Dermis microvascular lymphatic vessel endothelial cell (primary cell): Measurements from ENCODE around the gene SFRP4. TPM values are rescaled to one million over a fixed set of nuclear protein-coding genes. Genes with fewer than 3 reads are reported as not detected.

Experiments
- DNase-seq, 2 donors: peaks; one replicate each; pipeline versions ENCODE4 v3.0.0 to v3.0.0-alpha.2; 2010; ENCODE audit warnings: low read depth in 2 of 2
- total RNA-seq: library from RNA; depleted of rRNA; stranded (reverse); fragments of >200 nt; gene quantifications from 2 replicates; pipeline ENCODE4 v1.2.1, GENCODE V29; 2014

Gene SFRP4
- total RNA-seq, 1 donor from 2014 or later, result not detected

DNA sequence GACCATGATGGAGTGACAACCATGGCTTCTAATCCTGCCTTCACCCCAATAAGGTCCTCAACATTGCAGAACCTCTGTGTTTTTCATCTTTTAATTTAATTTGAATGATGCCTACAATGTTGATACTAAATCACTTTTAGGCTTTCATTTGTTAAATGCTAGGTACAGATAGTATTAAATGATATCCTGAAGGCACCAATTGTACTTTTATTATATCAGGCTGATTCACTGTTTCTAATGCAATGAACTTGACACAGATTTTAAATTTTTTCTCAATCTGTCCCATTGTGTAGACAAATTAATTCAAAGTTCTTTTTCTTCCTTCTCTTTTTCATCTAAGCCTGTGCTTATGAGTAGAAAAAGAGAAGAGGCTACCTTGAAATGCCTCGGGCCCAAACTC is 9.0 kb upstream of the SFRP4 start:
- no peak for DNase-seq

DNA sequence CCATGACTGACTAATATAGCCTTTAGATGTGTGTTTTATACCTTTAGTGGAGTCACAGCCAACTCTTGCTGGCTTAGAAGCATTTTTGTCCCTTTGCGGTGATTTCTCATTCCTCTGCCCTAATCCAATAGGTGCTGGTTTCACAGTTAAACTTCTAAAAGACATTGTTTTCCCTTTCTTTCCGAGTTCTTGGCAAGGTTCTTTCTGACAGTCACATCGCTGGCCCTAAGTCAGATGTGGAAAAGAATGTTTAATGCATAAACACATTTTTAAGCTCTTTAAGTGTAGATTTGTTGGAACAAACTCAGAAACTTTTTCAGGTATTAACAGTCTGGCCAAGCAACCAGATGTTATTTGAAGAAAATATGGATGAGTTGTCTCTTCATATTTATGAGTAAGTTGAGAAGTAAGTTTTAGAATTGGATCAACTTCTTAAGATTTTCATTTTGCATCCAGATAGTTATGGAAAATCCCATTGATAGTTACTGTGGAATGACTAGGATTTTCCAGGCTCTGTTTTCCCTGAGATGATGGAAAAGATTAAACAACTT is 7.9 kb upstream of the SFRP4 start:
- DNase-seq, result no peak

DNA sequence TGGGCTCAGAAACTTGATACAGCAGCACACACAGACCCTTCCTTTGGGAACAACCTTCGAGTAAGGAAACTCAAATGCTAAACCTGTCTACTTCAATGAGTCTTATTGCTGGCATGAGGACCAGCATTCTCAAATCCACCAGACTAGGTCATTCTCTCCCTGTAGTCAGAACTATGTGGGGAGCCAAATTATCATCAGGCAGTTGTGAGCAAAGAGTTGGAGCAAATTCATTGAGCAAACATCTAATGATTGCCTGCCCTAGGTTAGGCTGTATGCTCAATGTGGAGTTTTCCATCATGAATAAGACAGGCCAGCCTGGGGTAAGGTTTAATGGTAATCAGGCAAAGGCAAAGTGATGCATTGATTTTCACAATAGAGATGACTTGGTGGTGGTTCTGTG is 7.4 kb upstream of the SFRP4 start:
- no peak for DNase-seq

- DNase-seq, result no peak
These were observed 5.3 kb upstream of the SFRP4 start for GRCh38 chr7:37921876-37922275.

GRCh38 chr7:37920849-37921805 is 4.5 kb upstream of the SFRP4 start:
- DNase-seq, result no peak

DNA sequence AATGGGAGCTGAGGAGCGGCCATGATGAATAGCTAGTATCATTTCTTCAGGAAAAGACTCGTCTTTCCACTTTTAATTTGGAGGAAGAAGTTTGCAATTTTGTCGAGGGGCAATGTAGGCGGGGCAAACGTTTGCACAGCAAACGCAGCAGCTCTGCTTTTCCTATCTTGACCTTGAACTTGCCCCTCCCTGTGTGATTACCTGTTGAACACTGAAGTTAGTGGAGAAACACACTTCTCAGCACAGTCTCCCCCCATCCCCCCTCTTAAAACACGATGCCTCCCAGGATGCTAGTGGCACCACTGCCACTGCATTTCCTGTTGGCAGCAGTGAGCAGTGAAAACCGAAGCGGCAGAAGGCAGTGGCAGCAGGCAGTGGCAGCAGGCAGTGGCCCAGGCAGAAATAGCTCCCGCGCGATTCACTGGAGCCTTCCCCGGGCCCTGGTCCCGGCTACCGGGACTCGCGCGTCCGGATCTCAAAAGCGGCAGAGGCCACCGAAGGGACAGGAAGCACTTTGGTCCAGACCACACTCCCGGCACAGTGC is 3.8 kb upstream of the SFRP4 start, which contains the start of gene EPDR1:
EPDR1 (plus strand) TSS at position 336 of the 544 bp plus-strand sequence. CDS start 300 bp downstream, outside the sequence.
- no peak for DNase-seq

DNA sequence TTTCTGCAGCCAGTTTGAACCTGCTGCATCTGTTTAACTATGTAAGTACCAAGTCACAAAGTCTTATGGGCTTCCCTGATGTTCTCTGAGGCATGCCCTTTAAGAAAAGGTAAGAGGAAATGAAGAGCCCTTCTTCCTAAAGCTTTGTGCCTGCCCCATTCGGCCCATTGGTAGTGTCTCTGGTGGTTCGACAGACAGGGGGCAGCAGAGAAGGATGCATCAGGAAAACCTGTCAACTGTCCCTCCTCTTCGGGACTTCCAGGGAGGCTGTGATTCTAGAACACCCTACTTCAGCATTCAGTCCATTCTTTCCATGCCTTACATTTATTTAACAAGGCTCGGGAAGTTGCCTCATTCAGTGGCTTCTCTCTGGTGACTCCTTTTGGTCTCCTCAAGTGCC is 1.9 kb upstream of the SFRP4 start:
- no peak for DNase-seq

- DNase-seq, result no peak
These were observed 472 bp downstream of the SFRP4 start for GRCh38 chr7:37916017-37916672.

GRCh38 chr7:37915438-37915837 is 1.2 kb downstream of the SFRP4 start:
- no peak for DNase-seq

GRCh38 chr7:37912756-37913155 is 3.9 kb downstream of the SFRP4 start:
- no peak for DNase-seq

DNA sequence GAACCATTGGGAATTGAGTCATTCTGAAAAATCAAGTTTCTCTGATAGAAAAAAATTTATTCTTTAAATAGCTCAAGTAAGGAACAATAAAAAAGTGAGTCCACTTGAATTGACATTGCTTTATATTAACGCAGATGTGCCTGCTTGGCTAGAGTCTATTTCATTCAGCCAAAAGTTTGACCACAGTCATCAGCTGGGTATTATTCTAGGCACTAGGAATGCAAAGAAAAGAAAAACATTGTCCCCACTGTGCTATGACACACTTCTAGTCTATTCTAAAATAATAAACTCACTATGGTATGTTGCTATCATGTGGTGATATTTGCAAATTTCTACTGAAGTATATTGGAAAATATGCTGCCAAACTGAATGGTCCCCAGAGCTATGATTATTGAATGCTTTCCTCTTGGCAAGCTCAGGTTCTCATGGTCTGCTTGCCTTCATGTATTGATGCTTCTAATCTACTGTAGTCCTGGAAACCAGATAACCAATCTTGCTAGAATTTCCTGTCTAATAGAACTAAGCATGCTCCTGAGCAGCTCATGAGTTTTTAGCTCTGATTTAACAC is 8.3 kb downstream of the SFRP4 start:
- no peak for DNase-seq

GRCh38 chr7:37901890-37902524 is 14.6 kb downstream of the SFRP4 start:
- DNase-seq, result peak in 1 of 2 donors; percentile 17

DNA sequence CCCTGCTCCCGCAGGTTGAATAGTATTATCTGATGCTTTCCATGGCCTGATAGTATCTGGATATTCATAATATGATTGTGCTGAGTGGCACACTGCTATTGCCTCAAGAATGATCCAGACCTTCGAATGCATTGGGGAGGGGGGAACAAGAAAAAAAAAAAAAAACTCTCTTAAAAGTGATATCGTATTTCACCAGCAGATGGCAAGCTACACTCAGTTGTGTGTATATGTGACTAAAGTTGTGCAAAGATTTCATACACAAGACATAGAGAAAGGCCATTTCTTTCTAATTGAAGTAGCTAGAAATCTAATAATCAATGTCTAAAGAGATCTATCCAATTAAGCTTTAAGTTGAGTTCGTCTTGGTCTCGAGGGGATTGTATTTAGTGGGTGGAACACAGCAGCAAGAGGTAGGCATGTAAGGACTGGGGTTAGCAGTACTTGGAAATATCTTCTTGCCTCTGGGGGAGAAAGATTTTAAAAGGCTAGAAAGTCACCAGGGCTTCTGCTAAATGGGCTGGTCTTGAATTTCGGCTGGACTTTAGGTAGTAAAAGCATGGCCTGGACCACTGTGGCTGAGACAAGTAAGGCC is 15.3 kb downstream of the SFRP4 start:
- peak; percentile 17 to 40 for DNase-seq

GRCh38 chr7:37899712-37900247 is 16.8 kb downstream of the SFRP4 start:
- DNase-seq, result no peak

DNA sequence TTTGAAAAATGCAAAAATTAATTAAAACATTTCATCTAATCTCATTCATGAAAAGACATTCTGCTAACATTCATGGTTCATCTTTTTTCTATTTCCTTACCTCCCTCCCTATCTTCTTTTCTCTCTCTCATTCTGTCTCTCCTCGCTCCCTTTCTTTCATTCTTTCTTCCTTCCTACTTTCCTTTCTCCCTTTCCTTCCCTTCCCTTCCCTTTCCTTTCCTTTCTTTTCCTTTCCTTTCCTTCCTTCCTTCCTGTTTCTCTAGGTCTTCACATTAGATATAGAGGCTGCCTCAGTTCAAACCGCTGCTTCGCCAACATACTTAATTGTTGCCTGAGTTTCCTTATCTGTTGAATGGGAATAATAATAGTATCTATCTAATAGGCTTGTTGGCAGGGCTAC is 21.9 kb downstream of the SFRP4 start:
- DNase-seq, result no peak

DNA sequence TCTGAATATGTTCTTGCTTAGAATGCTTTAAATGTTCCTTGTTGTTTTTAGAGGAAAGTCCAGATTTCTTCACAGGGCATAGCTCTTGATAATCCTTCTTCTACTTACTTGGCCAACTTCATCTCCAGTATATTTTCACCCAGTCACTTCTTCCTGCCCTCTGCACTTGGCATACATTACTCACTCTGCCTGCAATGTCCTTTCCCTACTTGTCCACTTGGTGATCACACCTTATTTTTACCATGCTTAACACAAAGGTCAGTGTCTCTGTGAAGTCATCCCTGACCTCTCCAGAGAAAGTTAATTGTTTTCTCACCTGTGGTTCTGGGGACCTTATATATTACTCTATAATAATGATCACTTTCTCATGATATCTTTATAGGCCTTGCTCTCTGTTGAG is 23.3 kb downstream of the SFRP4 start:
- no peak for DNase-seq

- no peak for DNase-seq
These were observed 34.5 kb downstream of the SFRP4 start for GRCh38 chr7:37882086-37882485.
